GM12878 (cell line): Measurements from ENCODE around the gene PRR9. TPM values are rescaled to one million over a fixed set of nuclear protein-coding genes. Genes with fewer than 3 reads are reported as not detected.

Experiments
- ATAC-seq: fragments of 200-7000 bp; cut with Tn5 transposase; 3 replicates; pipeline ENCODE4 v1.9.1; 2020; ENCODE audit warnings: mild to moderate bottlenecking, moderate library complexity
- BruUV-seq: library from RNA; stranded (reverse); fragments of 400-500 nt; replicated peaks from 2 replicates; lab custom pipeline; 2021; lab: Mats Ljungman, UMichigan
- CTCF ChIA-PET: fragments of 300-600 bp; sonication (Branson Sonifier 250); formaldehyde crosslinking; extraction: SDS; loops from one replicate; lab custom pipeline; 2021; ENCODE audit warnings: inconsistent platforms; lab: Yijun Ruan, JAX
- POLR2A ChIA-PET: fragments of 350-600 bp; formaldehyde crosslinking; extraction: SDS; loops from one replicate; lab custom pipeline; 2021; ENCODE audit warnings: inconsistent platforms; lab: Charles Lee
- RAD21 ChIA-PET: fragments of 300-600 bp; sonication (Branson Sonifier 250); formaldehyde crosslinking; loops from one replicate; lab custom pipeline; 2023; ENCODE audit warnings: antibody characterized with exemption; ENCODE audit not compliant: unreplicated experiment; lab: Charles Lee
- SMC1A ChIA-PET: fragments of 300-600 bp; sonication (Branson Sonifier 250); formaldehyde crosslinking; loops from one replicate; lab custom pipeline; 2023; ENCODE audit not compliant: unreplicated experiment, uncharacterized antibody; lab: Charles Lee
- DNase-seq: peaks from one replicate; pipeline ENCODE4 v3.0.0-alpha.2; 2011; ENCODE audit warnings: low read depth, low spot score
- FAIRE-seq: peaks from 3 replicates; lab custom pipeline; 2011; peaks lifted over from hg19 to GRCh38; lab: Jason Lieb, UNC
- H2AFZ ChIP-seq: 2 replicates; pipeline ENCODE4 v1.6.0; 2011; ENCODE audit warnings: low read depth, low read length, control low read depth; ENCODE audit not compliant: control insufficient read depth
- H3K27ac ChIP-seq: 2 replicates; pipeline ENCODE4 v1.5.1; 2011; ENCODE audit warnings: control low read depth; ENCODE audit not compliant: control insufficient read depth, insufficient read depth
- H3K27me3 ChIP-seq, 2 experiments: replicated peaks in 1 of 2; 2 replicates each; pipeline versions ENCODE4 v1.6.0 to v1.6.1; 2011; ENCODE audit warnings: low read length in 1 of 2; ENCODE audit not compliant: control insufficient read depth in 2 of 2, insufficient read depth in 2 of 2
- H3K36me3 ChIP-seq, 2 experiments: 2 replicates each; pipeline ENCODE4 v1.5.1; 2011; ENCODE audit warnings: low read length in 1 of 2; ENCODE audit not compliant: control insufficient read depth in 2 of 2, insufficient read depth in 2 of 2
- H3K4me1 ChIP-seq: 2 replicates; pipeline ENCODE4 v1.6.1; 2011; ENCODE audit warnings: mild to moderate bottlenecking, low read length, moderate library complexity, mixed read lengths; ENCODE audit not compliant: control insufficient read depth, insufficient read depth
- H3K4me2 ChIP-seq: 2 replicates; pipeline ENCODE4 v1.6.0; 2011; ENCODE audit warnings: control low read depth; ENCODE audit not compliant: control insufficient read depth, insufficient read depth
- H3K4me3 ChIP-seq: fragments of 200-600 bp; sonication (generic); 2 replicates; pipeline ENCODE4 v1.5.1; 2016
- H3K79me2 ChIP-seq: 2 replicates; pipeline ENCODE4 v1.6.0; 2011; ENCODE audit warnings: low read length; ENCODE audit not compliant: control insufficient read depth, insufficient read depth
- H3K9ac ChIP-seq: 2 replicates; pipeline ENCODE4 v1.8.0; 2011; ENCODE audit warnings: low read length, control low read depth, mixed read lengths; ENCODE audit not compliant: control insufficient read depth, insufficient read depth
- H3K9me3 ChIP-seq: replicated peaks from 3 replicates; pipeline ENCODE4 v1.5.1; 2011; ENCODE audit warnings: mild to moderate bottlenecking, low read length; ENCODE audit not compliant: control insufficient read depth, insufficient read depth
- H4K20me1 ChIP-seq: 2 replicates; pipeline ENCODE4 v1.6.0; 2011; ENCODE audit not compliant: control insufficient read depth, insufficient read depth
- BMI1 ChIP-seq: fragments of 450-650 bp; IDR thresholded peaks from 2 replicates; pipeline ENCODE4 v1.6.1; 2016; ENCODE audit warnings: mild to moderate bottlenecking, moderate library complexity, borderline replicate concordance
- MTA2 ChIP-seq: fragments of 450-650 bp; IDR thresholded peaks from 2 replicates; pipeline ENCODE4 v1.6.1; 2016; ENCODE audit warnings: low read depth, mild to moderate bottlenecking, moderate library complexity
- NBN ChIP-seq: fragments of 450-650 bp; IDR thresholded peaks from 2 replicates; pipeline ENCODE4 v1.6.1; 2016
- RAD21 ChIP-seq: IDR thresholded peaks from 2 replicates; pipeline ENCODE4 v1.6.1; 2011; ENCODE audit warnings: mild to moderate bottlenecking, low read depth, low read length, moderate library complexity; ENCODE audit not compliant: insufficient read depth
- RBBP5 ChIP-seq: fragments of 200-600 bp; sonication (generic); conservative IDR thresholded peaks from 2 replicates; pipeline ENCODE4 v1.6.1; 2016
- RUNX3 ChIP-seq: IDR thresholded peaks from 2 replicates; pipeline ENCODE4 v1.6.1; 2012; ENCODE audit warnings: low read length, inconsistent platforms
- WGBS: methylation state at CpG from one replicate; pipeline ENCODE4 v1.1.6; 2016; ENCODE audit warnings: low lambda C conversion rate; ENCODE audit not compliant: insufficient replicate concordance, insufficient coverage; ENCODE audit errors: missing lambda C conversion rate; 5-methylcytosine and 5-hydroxymethylcytosine counted together
- in situ Hi-C: fragments of 300-500 bp; cut with MboI; formaldehyde crosslinking; loops from 9 replicates; pipeline ENCODE4 v1.14.3; 2018; ENCODE audit warnings: mixed read lengths
- intact Hi-C: fragments of 100-400 bp; cut with micrococcal nuclease; formaldehyde crosslinking; loops from one replicate; pipeline ENCODE4 v1.14.2; 2022; ENCODE audit not compliant: unreplicated experiment
- polyA plus RNA-seq, 11 experiments: library from polyadenylated mRNA; depleted of rRNA in 4 of 11; unstranded in 6 of 11; stranded (reverse) in 5 of 11; fragments of >200 nt; fragmentation: Nextera tagmentation in 4 of 11; fragmentation: Illumina TruSeq in 1 of 11; extraction: Ambion mirVana in 4 of 11; extraction: Trizol in 1 of 11; gene quantifications; 1 replicate in 1 of 11; 2 replicates in 10 of 11; pipeline versions ENCODE4 v1.2.1 to v1.2.3, GENCODE V29; 2011 to 2016; ENCODE audit warnings: inconsistent platforms in 2 of 11, missing spikeins in 2 of 11, low read depth in 1 of 11
- total RNA-seq, 4 experiments: library from RNA; depleted of rRNA in 3 of 4; stranded (reverse); fragments of >200 nt in 3 of 4; fragmentation: Illumina TruSeq in 1 of 4; extraction: Trizol in 1 of 4; gene quantifications; 2 replicates each; pipeline versions ENCODE4 v1.2.1 to v1.2.3, GENCODE V29; 2013 to 2021
- TF ChIP-seq, protein P1 (sequence below): IDR thresholded peaks from 2 replicates; pipeline ENCODE4 v1.6.1; 2012; ENCODE audit warnings: low read depth, low read length, improper control_type of control experiment

The PRR9 gene
- total and polyA plus RNA-seq, 10 of the 15 experiments (the other 5 are each of a cell fraction or from before 2014, with no cell fraction given) = not detected

DNA sequence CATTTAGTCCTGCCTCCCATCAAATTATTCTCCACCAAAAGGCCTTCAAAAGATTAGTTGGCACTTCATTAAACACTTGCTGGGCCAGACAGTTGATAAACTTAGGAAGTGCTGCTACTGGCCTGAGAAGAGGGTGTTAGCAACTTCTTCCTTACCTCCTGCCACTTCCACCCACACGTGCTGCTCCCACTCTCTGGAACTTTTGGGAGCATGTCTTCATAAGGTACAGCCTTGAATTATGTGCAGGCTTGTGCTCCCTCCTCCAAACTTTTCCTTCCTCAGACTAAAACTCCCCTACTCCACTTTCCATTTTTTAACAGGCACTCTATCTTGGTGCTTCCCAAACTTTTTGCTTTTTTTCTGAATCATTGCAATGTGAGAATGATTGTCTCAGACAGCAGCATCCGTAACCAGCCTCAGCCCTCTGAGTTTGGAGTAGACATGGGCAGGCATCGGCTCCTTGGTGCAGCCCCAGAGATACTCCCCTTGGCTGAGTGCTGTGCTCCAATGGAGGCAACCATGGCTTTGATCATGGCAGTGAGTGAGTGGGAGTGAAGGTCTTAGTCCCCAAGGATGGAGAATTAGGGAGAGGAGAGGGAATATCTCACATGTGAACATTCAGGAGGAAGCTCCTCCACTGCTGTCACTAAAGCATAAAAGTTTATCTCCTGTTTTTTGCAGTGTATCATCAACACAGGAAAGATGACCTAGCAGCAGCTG, 22.9 kb upstream of the PRR9 start:
- no peak for ATAC-seq
- no TSS peak for BruUV-seq
- ChIA-PET CTCF (interaction anchor here (1.0 to 4.7 kb wide), 7 partner anchors 27 to 539 kb away, joined by 3 to 94 read pairs (median 29); partner anchors contain the start of gene SMCP), RAD21 (interaction anchor here (2.2 to 4.0 kb wide), 3 partner anchors 28 to 540 kb away, joined by 9 to 27 read pairs (median 19); no protein-coding TSS in a partner anchor), POLR2A (no interaction called here), SMC1A (interaction anchor here (1.1 to 2.2 kb wide), 2 partner anchors 27 to 317 kb away, joined by 4 to 14 read pairs; no protein-coding TSS in a partner anchor)
- Histone ChIP-seq H3K79me2 (no peaks in the 10 kb centered on the region), H3K9me3 (no peaks in the 10 kb centered on the region), H2AFZ (no peak overlapping the region), H3K4me1 (no peaks in the 10 kb centered on the region), H3K9ac (no peak overlapping the region), H3K36me3 (no peaks in the 10 kb centered on the region), H3K27ac (no peak overlapping the region), H3K27me3 (no peaks in the 10 kb centered on the region; a peak in 2 of 4 replicates), H3K4me2 (no peak overlapping the region), H3K4me3 (no peak overlapping the region), H4K20me1 (no peaks in the 10 kb centered on the region)
- DNase-seq = no peak
- no peak for FAIRE-seq
- in situ Hi-C loops = loop anchor here (10.0 kb wide), 1 partner anchor 320 kb away; the partner anchor contains the start of gene SMCP
- TF ChIP-seq, protein P1, sequence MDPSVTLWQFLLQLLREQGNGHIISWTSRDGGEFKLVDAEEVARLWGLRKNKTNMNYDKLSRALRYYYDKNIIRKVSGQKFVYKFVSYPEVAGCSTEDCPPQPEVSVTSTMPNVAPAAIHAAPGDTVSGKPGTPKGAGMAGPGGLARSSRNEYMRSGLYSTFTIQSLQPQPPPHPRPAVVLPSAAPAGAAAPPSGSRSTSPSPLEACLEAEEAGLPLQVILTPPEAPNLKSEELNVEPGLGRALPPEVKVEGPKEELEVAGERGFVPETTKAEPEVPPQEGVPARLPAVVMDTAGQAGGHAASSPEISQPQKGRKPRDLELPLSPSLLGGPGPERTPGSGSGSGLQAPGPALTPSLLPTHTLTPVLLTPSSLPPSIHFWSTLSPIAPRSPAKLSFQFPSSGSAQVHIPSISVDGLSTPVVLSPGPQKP = no peak
- no peak for TF ChIP-seq MTA2
- no peak for TF ChIP-seq RBBP5
- no peak for TF ChIP-seq BMI1
- no peak for TF ChIP-seq RAD21
- no peak for TF ChIP-seq NBN
- TF ChIP-seq RUNX3 = no peak
- 39% methylated on average over 3 of the region's 3 CpGs for WGBS
- intact Hi-C loops = loop anchor here (10.0 kb wide), 1 partner anchor 540 kb away; no protein-coding TSS in a partner anchor
